KMS-11 (cell line): Measurements from ENCODE around the gene KRTAP20-2.
A peak's percentile ranks its signal among the peaks of the same experiment; 100 is the strongest.

ENCODE experiments used
- H2AFZ ChIP-seq: fragments of 200-600 bp; sonication (generic); 2 replicates; pipeline ENCODE4 v1.6.1; 2016; ENCODE audit warnings: antibody characterized with exemption, mixed run types, low read depth
- H3K27ac ChIP-seq: fragments of 200-600 bp; sonication (generic); 2 replicates; pipeline ENCODE4 v1.6.1; 2016; ENCODE audit warnings: mild to moderate bottlenecking, mixed run types
- H3K27me3 ChIP-seq: fragments of 200-600 bp; sonication (generic); 2 replicates; pipeline ENCODE4 v1.6.1; 2017; ENCODE audit warnings: mild to moderate bottlenecking, low read depth, mixed run types, moderate library complexity; ENCODE audit not compliant: insufficient read depth
- H3K36me3 ChIP-seq: fragments of 200-600 bp; sonication (generic); 2 replicates; pipeline ENCODE4 v1.6.1; 2017; ENCODE audit warnings: mild to moderate bottlenecking, mixed run types; ENCODE audit not compliant: insufficient read depth
- H3K4me1 ChIP-seq: fragments of 200-600 bp; sonication (generic); 2 replicates; pipeline ENCODE4 v1.6.1; 2016; ENCODE audit warnings: mild to moderate bottlenecking, low read depth, mixed run types; ENCODE audit not compliant: poor library complexity, severe bottlenecking
- H3K4me2 ChIP-seq: fragments of 200-600 bp; sonication (generic); 2 replicates; pipeline ENCODE4 v1.7.0; 2016; ENCODE audit warnings: mild to moderate bottlenecking, mixed run types
- H3K4me3 ChIP-seq: fragments of 200-600 bp; sonication (generic); IDR thresholded peaks from 2 replicates; pipeline ENCODE4 v1.6.1; 2017; ENCODE audit warnings: low read depth, low read length, mixed read lengths; ENCODE audit not compliant: insufficient read depth
- H3K79me2 ChIP-seq: fragments of 200-600 bp; sonication (generic); 2 replicates; pipeline ENCODE4 v1.6.1; 2016; ENCODE audit warnings: low read depth, mixed run types; ENCODE audit not compliant: insufficient read depth
- H3K9ac ChIP-seq: fragments of 200-600 bp; sonication (generic); 2 replicates; pipeline ENCODE4 v1.6.1; 2016; ENCODE audit warnings: mild to moderate bottlenecking, mixed run types
- H4K20me1 ChIP-seq: fragments of 200-600 bp; sonication (generic); 2 replicates; pipeline ENCODE4 v1.6.1; 2016; ENCODE audit warnings: mild to moderate bottlenecking, mixed run types; ENCODE audit not compliant: insufficient read depth
- TF ChIP-seq, protein P1 (sequence below): fragments of 200-600 bp; sonication (generic); conservative IDR thresholded peaks from 2 replicates; pipeline ENCODE4 v1.6.1; 2017; ENCODE audit warnings: low read depth, mild to moderate bottlenecking, antibody characterized with exemption, low read length, moderate library complexity, mixed read lengths

Gene KRTAP20-2

GRCh38 chr21:30600787-30601186 lies 34.2 kb upstream of the KRTAP20-2 start, which contains the start of gene KRTAP22-1:
KRTAP22-1 (plus strand) TSS chr21:30601087.
- no peaks in the 10 kb centered on the region for H3K4me1 ChIP-seq
- no peak within 1 kb of the TSS for H2AFZ ChIP-seq
- no peaks in the 10 kb centered on the region for H3K27me3 ChIP-seq
- H3K27ac ChIP-seq: no peak within 1 kb of the TSS
- no peaks in the 10 kb centered on the region for H4K20me1 ChIP-seq
- H3K36me3 ChIP-seq: no peaks in the 10 kb centered on the region
- H3K4me3 ChIP-seq: no peak within 1 kb of the TSS
- H3K79me2 ChIP-seq: no peaks in the 10 kb centered on the region
- TF ChIP-seq, protein P1, sequence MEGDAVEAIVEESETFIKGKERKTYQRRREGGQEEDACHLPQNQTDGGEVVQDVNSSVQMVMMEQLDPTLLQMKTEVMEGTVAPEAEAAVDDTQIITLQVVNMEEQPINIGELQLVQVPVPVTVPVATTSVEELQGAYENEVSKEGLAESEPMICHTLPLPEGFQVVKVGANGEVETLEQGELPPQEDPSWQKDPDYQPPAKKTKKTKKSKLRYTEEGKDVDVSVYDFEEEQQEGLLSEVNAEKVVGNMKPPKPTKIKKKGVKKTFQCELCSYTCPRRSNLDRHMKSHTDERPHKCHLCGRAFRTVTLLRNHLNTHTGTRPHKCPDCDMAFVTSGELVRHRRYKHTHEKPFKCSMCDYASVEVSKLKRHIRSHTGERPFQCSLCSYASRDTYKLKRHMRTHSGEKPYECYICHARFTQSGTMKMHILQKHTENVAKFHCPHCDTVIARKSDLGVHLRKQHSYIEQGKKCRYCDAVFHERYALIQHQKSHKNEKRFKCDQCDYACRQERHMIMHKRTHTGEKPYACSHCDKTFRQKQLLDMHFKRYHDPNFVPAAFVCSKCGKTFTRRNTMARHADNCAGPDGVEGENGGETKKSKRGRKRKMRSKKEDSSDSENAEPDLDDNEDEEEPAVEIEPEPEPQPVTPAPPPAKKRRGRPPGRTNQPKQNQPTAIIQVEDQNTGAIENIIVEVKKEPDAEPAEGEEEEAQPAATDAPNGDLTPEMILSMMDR: no peak
- H3K4me2 ChIP-seq: no peak within 1 kb of the TSS
- H3K9ac ChIP-seq: no peak within 1 kb of the TSS

- Histone ChIP-seq H2AFZ (no peak overlapping the region), H3K4me3 (no peak overlapping the region), H3K4me2 (no peak overlapping the region), H4K20me1 (no peaks in the 10 kb centered on the region), H3K9ac (no peak overlapping the region), H3K36me3 (no peaks in the 10 kb centered on the region), H3K27me3 (no peaks in the 10 kb centered on the region), H3K4me1 (no peaks in the 10 kb centered on the region), H3K79me2 (no peaks in the 10 kb centered on the region), H3K27ac (no peak overlapping the region)
- TF ChIP-seq, protein P1: no peak
These were observed 29.0 kb upstream of the KRTAP20-2 start for GRCh38 chr21:30605968-30606367.

DNA sequence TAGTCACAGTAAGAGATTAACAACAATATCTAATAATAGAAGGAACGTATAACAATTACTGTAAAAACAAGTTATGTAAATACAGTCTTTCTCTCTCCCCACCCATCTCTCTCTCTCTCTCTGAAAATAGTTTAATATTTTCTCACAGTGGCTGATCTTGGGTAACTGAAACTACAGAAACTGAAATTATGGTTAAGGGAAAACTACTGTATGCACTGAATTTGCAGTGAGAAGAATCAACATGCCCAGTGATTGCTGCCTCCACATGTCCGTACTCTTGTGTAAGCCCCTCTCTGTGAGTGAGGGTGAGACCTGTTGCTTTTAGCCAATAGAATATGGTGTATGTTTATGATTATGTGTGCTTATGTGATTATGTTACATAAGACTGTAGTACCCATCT lies 22.9 kb upstream of the KRTAP20-2 start:
- Histone ChIP-seq H3K36me3 (no peaks in the 10 kb centered on the region), H3K4me2 (peak overlapping the region; percentile 10; the same call in 1 of the 2 replicates), H4K20me1 (no peaks in the 10 kb centered on the region), H3K27ac (no peak overlapping the region), H2AFZ (peak overlapping the region; percentile 3; the same call in 1 of the 2 replicates), H3K4me1 (peaks cover 14% of the 10 kb centered on the region), H3K4me3 (no peak overlapping the region), H3K27me3 (no peaks in the 10 kb centered on the region), H3K9ac (no peak overlapping the region), H3K79me2 (no peaks in the 10 kb centered on the region)
- TF ChIP-seq, protein P1: no peak

- no peak within 1 kb of the TSS for H3K4me3 ChIP-seq
- H3K4me2 ChIP-seq: no peak within 1 kb of the TSS; the same call in 1 of the 2 replicates
- H4K20me1 ChIP-seq: no peaks in the 10 kb centered on the region
- no peaks in the 10 kb centered on the region for H3K27me3 ChIP-seq
- no peaks in the 10 kb centered on the region for H3K36me3 ChIP-seq
- no peak within 1 kb of the TSS for H3K27ac ChIP-seq
- TF ChIP-seq, protein P1: no peak
- no peaks in the 10 kb centered on the region for H3K79me2 ChIP-seq
- H3K4me1 ChIP-seq: peaks cover 14% of the 10 kb centered on the region
- no peak within 1 kb of the TSS for H2AFZ ChIP-seq
- H3K9ac ChIP-seq: no peak within 1 kb of the TSS
These were observed 21.2 kb upstream of the KRTAP20-2 start, which contains the start of gene KRTAP6-1 for GRCh38 chr21:30613836-30614235. KRTAP6-1 (minus strand) TSS chr21:30613930; CDS start chr21:30613904, 26 bp downstream.
